Calu3 (cell line): ENCODE measurements around the gene MYOF. TPM values are rescaled to one million over a fixed set of nuclear protein-coding genes. Genes with fewer than 3 reads are reported as not detected.
A peak's percentile ranks its signal among the peaks of the same experiment; 100 is the strongest.

Experiments
- BruUV-seq: library from RNA; stranded (reverse); fragments of 400-500 nt; replicated peaks from 2 replicates; lab custom pipeline; 2021; lab: Mats Ljungman, UMichigan
- CTCF ChIA-PET: fragments of 300-600 bp; sonication (Branson Sonifier 250); formaldehyde crosslinking; loops from one replicate; lab custom pipeline; 2022; ENCODE audit warnings: antibody characterized with exemption; lab: Charles Lee
- DNase-seq: peaks from one replicate; pipeline ENCODE4 v3.0.0; 2022
- H3K27ac Mint-ChIP-seq: one replicate; pipeline ENCODE4 v1.8.0; 2022; ENCODE audit warnings: mixed read lengths; ENCODE audit not compliant: unreplicated experiment
- H3K27me3 Mint-ChIP-seq: one replicate; pipeline ENCODE4 v1.8.0; 2022; ENCODE audit warnings: mixed read lengths; ENCODE audit not compliant: unreplicated experiment
- H3K36me3 Mint-ChIP-seq: one replicate; pipeline ENCODE4 v1.8.0; 2022; ENCODE audit warnings: mild to moderate bottlenecking, moderate library complexity, mixed read lengths; ENCODE audit not compliant: insufficient read depth, unreplicated experiment
- H3K4me1 Mint-ChIP-seq: one replicate; pipeline ENCODE4 v1.8.0; 2022; ENCODE audit warnings: mild to moderate bottlenecking, low read depth, mixed read lengths; ENCODE audit not compliant: unreplicated experiment
- H3K4me3 Mint-ChIP-seq: one replicate; pipeline ENCODE4 v1.8.0; 2022; ENCODE audit warnings: mild to moderate bottlenecking, low read depth, moderate library complexity, mixed read lengths; ENCODE audit not compliant: unreplicated experiment
- H3K9me3 Mint-ChIP-seq: one replicate; pipeline ENCODE4 v1.8.0; 2022; ENCODE audit warnings: low read depth, mixed read lengths; ENCODE audit not compliant: unreplicated experiment
- CTCF ChIP-seq: fragments of 200-600 bp; IDR thresholded peaks from one replicate; pipeline ENCODE4 v1.8.0; 2022; ENCODE audit warnings: antibody characterized with exemption; ENCODE audit not compliant: unreplicated experiment
- intact Hi-C: fragments of 100-400 bp; cut with micrococcal nuclease; formaldehyde crosslinking; loops from one replicate; pipeline ENCODE4 v1.10.0; 2022; ENCODE audit not compliant: unreplicated experiment
- total RNA-seq: library from RNA; stranded (reverse); gene quantifications from 2 replicates; pipeline ENCODE4 v1.2.3, GENCODE V29; 2022

The MYOF gene
- total RNA-seq, 1 experiment from 2014 or later: 474 TPM

- intact Hi-C loops: no loop called here
- DNase-seq: no peak
- no peak for TF ChIP-seq CTCF
- BruUV-seq: no TSS peak
- H3K9me3 Mint-ChIP-seq: no peaks in the 10 kb centered on the region
- H3K4me3 Mint-ChIP-seq: no peak overlapping the region
- H3K4me1 Mint-ChIP-seq: peaks cover under 1% of the 10 kb centered on the region
- no peak overlapping the region for H3K27ac Mint-ChIP-seq
- no peaks in the 10 kb centered on the region for H3K27me3 Mint-ChIP-seq
- H3K36me3 Mint-ChIP-seq: peaks cover 4% of the 10 kb centered on the region
- CTCF ChIA-PET: no interaction called here
Observed at GRCh38 chr10:93296151-93296550, 186.0 kb downstream of the MYOF start.

- CTCF ChIA-PET: no interaction called here
- H3K4me1 Mint-ChIP-seq: peaks cover 18% of the 10 kb centered on the region
- no peaks in the 10 kb centered on the region for H3K9me3 Mint-ChIP-seq
- no TSS peak for BruUV-seq
- H3K36me3 Mint-ChIP-seq: peaks cover 4% of the 10 kb centered on the region
- H3K27ac Mint-ChIP-seq: no peak overlapping the region
- no peaks in the 10 kb centered on the region for H3K27me3 Mint-ChIP-seq
- intact Hi-C loops: no loop called here
- DNase-seq: no peak
- TF ChIP-seq CTCF: no peak
- H3K4me3 Mint-ChIP-seq: no peak overlapping the region
Observed at GRCh38 chr10:93293999-93294398, 188.1 kb downstream of the MYOF start.

GRCh38 chr10:93290661-93291354 is 191.3 kb downstream of the MYOF start:
- Mint-ChIP-seq H3K36me3 (peaks cover 5% of the 10 kb centered on the region), H3K4me1 (peaks cover 25% of the 10 kb centered on the region), H3K4me3 (no peak overlapping the region), H3K27me3 (no peaks in the 10 kb centered on the region), H3K27ac (no peak overlapping the region), H3K9me3 (no peaks in the 10 kb centered on the region)
- BruUV-seq: no TSS peak
- intact Hi-C loops: no loop called here
- no peak for TF ChIP-seq CTCF
- DNase-seq: no peak
- CTCF ChIA-PET: interaction anchor here (1.6 kb wide), 1 partner anchor 211 kb away, joined by 3 read pairs; no protein-coding TSS in a partner anchor

- CTCF ChIA-PET: interaction anchor here (1.6 kb wide), 1 partner anchor 209 kb away, joined by 3 read pairs; no protein-coding TSS in a partner anchor
- H3K9me3 Mint-ChIP-seq: no peaks in the 10 kb centered on the region
- no peaks in the 10 kb centered on the region for H3K27me3 Mint-ChIP-seq
- H3K4me1 Mint-ChIP-seq: peaks cover 25% of the 10 kb centered on the region
- peak; percentile 56 for TF ChIP-seq CTCF
- H3K4me3 Mint-ChIP-seq: no peak overlapping the region
- intact Hi-C loops: loop anchor here (1.0 to 5.0 kb wide), 3 partner anchors 92 to 209 kb away; no protein-coding TSS in a partner anchor
- peak overlapping the region; percentile 38 for H3K27ac Mint-ChIP-seq
- BruUV-seq: no TSS peak
- DNase-seq: peak; percentile 78
- H3K36me3 Mint-ChIP-seq: peaks cover 5% of the 10 kb centered on the region
Observed at GRCh38 chr10:93288679-93289634, 193.2 kb downstream of the MYOF start.
